B cell (primary cell): ENCODE data around the gene TARBP2. TPM values are rescaled to one million over a fixed set of nuclear protein-coding genes. Genes with fewer than 3 reads are reported as not detected.

Experiments
- ATAC-seq: fragments of 200-7000 bp; cut with Tn5 transposase; one replicate; pipeline ENCODE4 v1.10.0; 2021; ENCODE audit warnings: low read depth, mild to moderate bottlenecking, moderate number of reproducible peaks, moderate library complexity
- CTCF ChIA-PET: fragments of 350-600 bp; sonication (Branson Sonifier 250); formaldehyde crosslinking; loops from one replicate; lab custom pipeline; 2021; ENCODE audit warnings: antibody characterized with exemption, inconsistent platforms; lab: Charles Lee
- POLR2A ChIA-PET: fragments of 350-600 bp; sonication (Branson Sonifier 250); formaldehyde crosslinking; loops from one replicate; lab custom pipeline; 2021; ENCODE audit warnings: antibody characterized with exemption; lab: Charles Lee
- DNase-seq: peaks from one replicate; pipeline ENCODE4 v3.0.0; 2013
- H2AFZ ChIP-seq: 2 replicates; pipeline ENCODE4 v1.6.1; 2012; ENCODE audit warnings: mild to moderate bottlenecking, low read depth, low read length; ENCODE audit not compliant: insufficient read depth, poor library complexity, severe bottlenecking
- H3K27ac ChIP-seq, 2 donors: 1 replicate in 1 of 2; 2 replicates in 1 of 2; pipeline ENCODE4 v1.5.1; 2012 to 2013; ENCODE audit warnings: low read length in 2 of 2, mild to moderate bottlenecking in 2 of 2, moderate library complexity in 1 of 2
- H3K27me3 ChIP-seq, 4 experiments: fragments of 200-600 bp in 1 of 4; sonication (generic) in 1 of 4; replicated peaks in 1 of 4; 1 replicate in 2 of 4; 2 replicates in 2 of 4; pipeline versions ENCODE4 v1.6.1 to v1.7.0; 2013 to 2016; ENCODE audit warnings: low read length in 3 of 4, mild to moderate bottlenecking in 2 of 4, mixed read lengths in 1 of 4, moderate library complexity in 1 of 4; ENCODE audit not compliant: insufficient read depth in 4 of 4, control insufficient read depth in 3 of 4; ENCODE audit errors: control extremely low read depth in 1 of 4
- H3K36me3 ChIP-seq, 2 experiments: replicated peaks in 1 of 2; 1 replicate in 1 of 2; 2 replicates in 1 of 2; pipeline versions ENCODE4 v1.6.1 to v1.7.1; 2013; ENCODE audit warnings: low read length in 1 of 2; ENCODE audit not compliant: insufficient read depth in 2 of 2, control insufficient read depth in 1 of 2; ENCODE audit errors: control extremely low read depth in 1 of 2, extremely low read depth in 1 of 2
- H3K4me1 ChIP-seq, 2 donors: fragments of 200-600 bp in 1 of 2; sonication (generic) in 1 of 2; 1 replicate in 1 of 2; 2 replicates in 1 of 2; pipeline versions ENCODE4 v1.5.1 to v1.6.1; 2013 to 2017; ENCODE audit warnings: low read length in 2 of 2; ENCODE audit not compliant: control insufficient read depth in 2 of 2, insufficient read depth in 2 of 2
- H3K4me2 ChIP-seq: replicated peaks from 2 replicates; pipeline ENCODE3; 2012; ENCODE audit warnings: mild to moderate bottlenecking, low read depth, low read length; ENCODE audit not compliant: poor library complexity, severe bottlenecking
- H3K4me3 ChIP-seq, 5 experiments: fragments of 200-600 bp in 1 of 5; sonication (generic) in 1 of 5; 1 replicate in 3 of 5; 2 replicates in 2 of 5; pipeline versions ENCODE4 v1.5.1 to v1.7.0; 2011 to 2016; ENCODE audit warnings: low read length in 4 of 5, mild to moderate bottlenecking in 4 of 5, low read depth in 2 of 5, control low read depth in 1 of 5, moderate library complexity in 1 of 5; ENCODE audit not compliant: insufficient read depth in 1 of 5; ENCODE audit errors: control extremely low read depth in 1 of 5, extremely low read depth in 1 of 5
- H3K79me2 ChIP-seq: fragments of 200-600 bp; sonication (generic); one replicate; pipeline ENCODE4 v1.6.0; 2016; ENCODE audit warnings: low read length; ENCODE audit not compliant: control insufficient read depth, insufficient read depth
- H3K9ac ChIP-seq: fragments of 200-600 bp; sonication (generic); 2 replicates; pipeline ENCODE4 v1.6.1; 2017; ENCODE audit warnings: mild to moderate bottlenecking, low read length, moderate library complexity
- H3K9me3 ChIP-seq, 3 donors: one replicate each; pipeline versions ENCODE4 v1.6.1 to v1.7.1; 2013; ENCODE audit warnings: low read length in 2 of 3; ENCODE audit not compliant: control insufficient read depth in 2 of 3, insufficient read depth in 1 of 3; ENCODE audit errors: control extremely low read depth in 1 of 3
- H4K20me1 ChIP-seq: 2 replicates; pipeline ENCODE4 v1.6.0; 2012; ENCODE audit warnings: mild to moderate bottlenecking, low read length; ENCODE audit not compliant: insufficient read depth, control insufficient read depth, poor library complexity, severe bottlenecking
- H3K27ac Mint-ChIP-seq: one replicate; pipeline ENCODE4 v1.8.0; 2021; ENCODE audit warnings: mixed read lengths
- H3K27me3 Mint-ChIP-seq: one replicate; pipeline ENCODE4 v1.8.0; 2021; ENCODE audit warnings: mixed read lengths
- H3K4me1 Mint-ChIP-seq: one replicate; pipeline ENCODE4 v1.8.0; 2021; ENCODE audit warnings: mixed read lengths
- H3K4me3 Mint-ChIP-seq: one replicate; pipeline ENCODE4 v1.8.0; 2021; ENCODE audit warnings: mixed read lengths
- H3K9me3 Mint-ChIP-seq: one replicate; pipeline ENCODE4 v1.8.0; 2022; ENCODE audit warnings: mixed read lengths; ENCODE audit not compliant: insufficient read depth
- CTCF ChIP-seq: fragments of 200-600 bp; IDR thresholded peaks from one replicate; pipeline ENCODE4 v1.8.0; 2022; ENCODE audit warnings: antibody characterized with exemption, mild to moderate bottlenecking
- EZH2 ChIP-seq: IDR thresholded peaks from 2 replicates; pipeline ENCODE4 v1.6.1; 2012; ENCODE audit warnings: borderline replicate concordance, low read depth, mild to moderate bottlenecking, moderate library complexity, low read length; ENCODE audit not compliant: insufficient read depth, poor library complexity, severe bottlenecking
- WGBS: methylation state at CpG from one replicate; pipeline ENCODE4 v1.1.5; 2013; ENCODE audit warnings: missing lambda C conversion rate; ENCODE audit not compliant: insufficient coverage; 5-methylcytosine and 5-hydroxymethylcytosine counted together
- intact Hi-C: fragments of 100-400 bp; cut with micrococcal nuclease; formaldehyde crosslinking; loops from one replicate; pipeline ENCODE4 v1.10.0; 2022
- polyA plus RNA-seq: library from polyadenylated mRNA; depleted of rRNA; stranded (reverse); fragments of >200 nt; gene quantifications from 2 replicates; pipeline ENCODE4 v1.2.3, GENCODE V29; 2012
- total RNA-seq, 2 donors: library from RNA; stranded (reverse); fragments of 120-200 nt in 1 of 2; gene quantifications; 1 replicate in 1 of 2; 2 replicates in 1 of 2; pipeline versions ENCODE4 v1.2.3 to v1.2.4, GENCODE V29; 2013 to 2022

Gene TARBP2
- total and polyA plus RNA-seq, 2 donors (not counting 1 experiment from before 2014, with no cell fraction given): 41.6 to 47.2 TPM

GRCh38 chr12:53505555-53506449, 4.7 kb downstream of the TARBP2 start:
- H3K27ac ChIP-seq: no peak overlapping the region
- no peaks in the 10 kb centered on the region for H3K9me3 Mint-ChIP-seq
- no peaks in the 10 kb centered on the region for H3K27me3 ChIP-seq
- ATAC-seq: no peak
- H3K9ac ChIP-seq: no peak overlapping the region
- no peak overlapping the region for H3K4me3 ChIP-seq
- 97% methylated on average over 14 of the region's 19 CpGs for WGBS
- H3K79me2 ChIP-seq: peaks cover 21% of the 10 kb centered on the region
- H3K36me3 ChIP-seq: peaks cover 0 to 29% of the 10 kb centered on the region in 2 experiments
- no peak for DNase-seq
- CTCF ChIA-PET: interaction anchor here (1.0 to 1.6 kb wide), 3 partner anchors 32 to 179 kb away, joined by 3 to 4 read pairs (median 4); no protein-coding TSS in a partner anchor
- no peaks in the 10 kb centered on the region for H4K20me1 ChIP-seq
- TF ChIP-seq EZH2: no peak
- TF ChIP-seq CTCF: no peak
- H3K27ac Mint-ChIP-seq: no peak overlapping the region
- POLR2A ChIA-PET: interaction anchor here (1.8 kb wide), 1 partner anchor 56 kb away, joined by 3 read pairs; no protein-coding TSS in a partner anchor
- H3K9me3 ChIP-seq: peaks cover 0 to 6% (median 0%) of the 10 kb centered on the region in 3 donors
- H3K4me2 ChIP-seq: no peak overlapping the region
- no peak overlapping the region for H2AFZ ChIP-seq
- intact Hi-C loops: loop anchor here (5.0 kb wide), 1 partner anchor 34 kb away; no protein-coding TSS in a partner anchor
- no peaks in the 10 kb centered on the region for H3K27me3 Mint-ChIP-seq
- peaks cover 14 to 18% of the 10 kb centered on the region in 2 donors for H3K4me1 ChIP-seq
- no peak overlapping the region for H3K4me3 Mint-ChIP-seq
- H3K4me1 Mint-ChIP-seq: peaks cover 22% of the 10 kb centered on the region

GRCh38 chr12:53506450-53506785, 5.3 kb downstream of the TARBP2 start:
- H3K79me2 ChIP-seq: peaks cover 21% of the 10 kb centered on the region
- no peak overlapping the region for H3K4me3 ChIP-seq
- CTCF ChIA-PET: interaction anchor here (1.4 to 1.6 kb wide), 2 partner anchors 154 to 179 kb away, joined by 4 read pairs; no protein-coding TSS in a partner anchor
- H3K9me3 ChIP-seq: peaks cover 0 to 5% (median 0%) of the 10 kb centered on the region in 3 donors
- Mint-ChIP-seq H3K27me3 (no peaks in the 10 kb centered on the region), H3K4me1 (peaks cover 18% of the 10 kb centered on the region), H3K27ac (no peak overlapping the region), H3K9me3 (no peaks in the 10 kb centered on the region), H3K4me3 (no peak overlapping the region)
- TF ChIP-seq EZH2: no peak
- TF ChIP-seq CTCF: no peak
- DNase-seq (no peak), ATAC-seq (no peak)
- peaks cover 14 to 17% of the 10 kb centered on the region in 2 donors for H3K4me1 ChIP-seq
- no peak overlapping the region for H3K27ac ChIP-seq
- H4K20me1 ChIP-seq: no peaks in the 10 kb centered on the region
- peaks cover 0 to 29% of the 10 kb centered on the region in 2 experiments for H3K36me3 ChIP-seq
- H3K9ac ChIP-seq: no peak overlapping the region
- H2AFZ ChIP-seq: no peak overlapping the region
- no CpG with 5 or more reads among the region's 2 CpGs for WGBS
- no peak overlapping the region for H3K4me2 ChIP-seq
- POLR2A ChIA-PET: interaction anchor here (1.8 kb wide), 1 partner anchor 56 kb away, joined by 3 read pairs; no protein-coding TSS in a partner anchor
- intact Hi-C loops: loop anchor here (5.0 kb wide), 1 partner anchor 34 kb away; no protein-coding TSS in a partner anchor
- H3K27me3 ChIP-seq: no peaks in the 10 kb centered on the region
